Neutrophil (primary cell): ENCODE results near the gene AIG1.

ENCODE experiments used
- H3K27ac ChIP-seq: fragments of 200-600 bp; sonication (generic); 2 replicates; pipeline ENCODE4 v1.5.1; 2016; ENCODE audit warnings: mild to moderate bottlenecking, moderate library complexity
- H3K27me3 ChIP-seq: fragments of 200-600 bp; sonication (generic); 2 replicates; pipeline ENCODE4 v1.6.0; 2016; ENCODE audit warnings: mild to moderate bottlenecking
- H3K36me3 ChIP-seq: fragments of 200-600 bp; sonication (generic); 2 replicates; pipeline ENCODE4 v1.5.1; 2017
- H3K4me1 ChIP-seq, 2 experiments: fragments of 200-600 bp in 1 of 2; sonication (generic) in 1 of 2; 1 replicate in 1 of 2; 2 replicates in 1 of 2; pipeline versions ENCODE4 v1.5.1 to v1.6.1; 2013 to 2016; ENCODE audit warnings: low read depth in 1 of 2, low read length in 1 of 2, mild to moderate bottlenecking in 1 of 2, moderate library complexity in 1 of 2; ENCODE audit not compliant: control insufficient read depth in 1 of 2, insufficient read depth in 1 of 2
- H3K4me3 ChIP-seq, 2 experiments: fragments of 200-600 bp in 1 of 2; sonication (generic) in 1 of 2; 1 replicate in 1 of 2; 2 replicates in 1 of 2; pipeline ENCODE4 v1.5.1; 2013 to 2016; ENCODE audit warnings: low read depth in 1 of 2, low read length in 1 of 2, mild to moderate bottlenecking in 1 of 2, moderate library complexity in 1 of 2
- H3K9me3 ChIP-seq: fragments of 200-600 bp; sonication (generic); 2 replicates; pipeline ENCODE4 v1.5.1; 2016
- CTCF ChIP-seq: fragments of 200-600 bp; sonication (generic); IDR thresholded peaks from 2 replicates; pipeline ENCODE4 v1.5.1; 2016; ENCODE audit warnings: antibody characterized with exemption

Gene AIG1

GRCh38 chr6:143149771-143150170 is 89.1 kb downstream of the AIG1 start:
- H3K36me3 ChIP-seq, result no peaks in the 10 kb centered on the region
- H3K27me3 ChIP-seq, result no peaks in the 10 kb centered on the region
- H3K9me3 ChIP-seq, result no peaks in the 10 kb centered on the region
- H3K4me1 ChIP-seq, result peaks cover 13 to 16% of the 10 kb centered on the region in 2 experiments
- H3K4me3 ChIP-seq, result no peak overlapping the region
- TF ChIP-seq CTCF, result no peak
- H3K27ac ChIP-seq, result peak overlapping the region; percentile 35

DNA sequence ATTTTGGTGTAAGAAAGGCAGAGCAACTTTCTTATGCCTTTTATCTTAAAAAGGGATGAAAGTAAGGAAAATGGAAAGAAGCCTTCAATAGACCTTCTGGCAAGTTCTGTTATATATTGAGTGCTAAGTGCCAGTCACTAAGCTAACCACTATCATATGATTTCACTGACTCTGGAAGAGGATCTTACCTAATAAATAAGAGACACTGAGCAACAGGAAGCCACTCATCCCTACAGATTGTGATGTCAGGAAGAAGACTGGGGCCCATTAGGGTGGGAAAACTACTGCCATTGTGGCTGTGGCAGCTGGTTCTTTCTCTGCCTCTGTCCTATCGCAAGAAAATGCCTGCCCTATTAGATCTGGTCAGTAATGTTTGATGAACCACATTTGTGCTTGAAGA is 89.6 kb downstream of the AIG1 start:
- Histone ChIP-seq H3K27me3 (no peaks in the 10 kb centered on the region), H3K36me3 (no peaks in the 10 kb centered on the region), H3K4me1 (peaks cover 13 to 16% of the 10 kb centered on the region in 2 experiments), H3K4me3 (no peak overlapping the region), H3K27ac (peak overlapping the region; percentile 35), H3K9me3 (no peaks in the 10 kb centered on the region)
- no peak for TF ChIP-seq CTCF

DNA sequence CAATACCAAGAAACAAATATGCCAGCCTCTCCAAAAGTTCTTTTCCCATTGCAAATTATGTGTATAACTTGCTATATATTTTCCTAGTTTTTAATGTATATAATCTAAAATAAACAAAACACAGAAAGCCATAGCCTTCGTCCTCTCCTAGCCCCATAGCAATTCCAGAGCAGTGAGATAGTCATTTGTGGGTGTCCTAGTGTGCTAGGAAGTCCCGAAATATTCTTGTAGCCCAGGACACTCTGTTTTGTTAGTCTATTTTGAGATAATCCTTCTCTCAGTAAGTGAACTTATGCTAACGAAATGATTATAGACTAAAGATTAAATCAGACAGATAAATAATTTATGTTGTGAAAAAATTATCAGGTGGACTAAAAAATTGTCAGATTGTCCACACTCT is 90.7 kb downstream of the AIG1 start:
- H3K27ac ChIP-seq, result no peak overlapping the region
- H3K36me3 ChIP-seq, result no peaks in the 10 kb centered on the region
- no peak for TF ChIP-seq CTCF
- H3K27me3 ChIP-seq, result no peaks in the 10 kb centered on the region
- no peak overlapping the region for H3K4me3 ChIP-seq
- H3K4me1 ChIP-seq, result peaks cover 13 to 16% of the 10 kb centered on the region in 2 experiments
- no peaks in the 10 kb centered on the region for H3K9me3 ChIP-seq

GRCh38 chr6:143155681-143156080 is 95.0 kb downstream of the AIG1 start:
- Histone ChIP-seq H3K27me3 (no peaks in the 10 kb centered on the region), H3K27ac (no peak overlapping the region), H3K36me3 (no peaks in the 10 kb centered on the region), H3K4me3 (no peak overlapping the region), H3K4me1 (peaks cover under 1 to 3% of the 10 kb centered on the region in 2 experiments), H3K9me3 (no peaks in the 10 kb centered on the region)
- no peak for TF ChIP-seq CTCF

DNA sequence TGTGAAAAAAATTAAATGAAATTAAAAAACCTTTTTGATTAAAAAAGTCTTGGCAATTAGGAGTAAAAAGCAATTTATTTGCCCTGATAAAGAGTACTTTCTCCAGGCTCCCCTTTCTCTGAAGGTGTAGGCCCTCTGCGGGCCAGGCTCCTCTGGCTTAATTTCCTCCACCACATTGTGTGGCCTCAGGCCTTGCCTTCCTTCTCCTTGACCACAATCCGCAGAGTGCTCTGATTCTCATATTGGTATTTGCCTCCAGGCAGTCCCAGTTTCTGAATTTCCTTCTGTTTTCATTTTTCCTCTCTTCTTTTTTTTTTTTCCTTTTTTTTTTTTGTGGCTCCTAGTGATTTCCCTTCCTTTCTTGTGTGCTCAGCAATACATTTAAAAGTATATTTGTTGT is 96.4 kb downstream of the AIG1 start:
- H3K4me1 ChIP-seq, result no peaks in the 10 kb centered on the region
- H3K27me3 ChIP-seq, result no peaks in the 10 kb centered on the region

More for the DNA sequence above, 96.4 kb downstream of the AIG1 start:
- Histone ChIP-seq H3K4me3 (no peak overlapping the region), H3K36me3 (no peaks in the 10 kb centered on the region), H3K27ac (no peak overlapping the region), H3K9me3 (no peaks in the 10 kb centered on the region)
- TF ChIP-seq CTCF, result no peak
